ENCODE data around the gene MASP2.

MASP2 gene

GRCh38 chr1:10980841-10981727 lies 66.0 kb downstream of the MASP2 start:
- DNase-seq (ENCODE audit: low read depth), result peak; percentile 20
- Histone ChIP-seq H3K4me3 (ENCODE audit: low read length) (peak overlapping the region; percentile 76), H3K9ac (ENCODE audit: low read length) (peak overlapping the region; percentile 76), H3K9me3 (ENCODE audit: control insufficient read depth, low read length) (no peaks in the 10 kb centered on the region), H3K36me3 (ENCODE audit: control insufficient read depth, insufficient read depth, low read length, severe bottlenecking) (no peaks in the 10 kb centered on the region), H3K27me3 (replicated peaks; ENCODE audit: control insufficient read depth, insufficient read depth, low read length) (no peaks in the 10 kb centered on the region), H3K4me1 (ENCODE audit: control insufficient read depth, insufficient read depth, low read length) (peaks cover 27% of the 10 kb centered on the region)

- Histone ChIP-seq H3K9me3 (ENCODE audit: control insufficient read depth, low read length) (no peaks in the 10 kb centered on the region), H3K36me3 (ENCODE audit: control insufficient read depth, insufficient read depth, low read length, severe bottlenecking) (no peaks in the 10 kb centered on the region), H3K27me3 (replicated peaks; ENCODE audit: control insufficient read depth, insufficient read depth, low read length) (no peaks in the 10 kb centered on the region), H3K9ac (ENCODE audit: low read length) (peak overlapping the region; percentile 76), H3K4me3 (ENCODE audit: low read length) (peak overlapping the region; percentile 76), H3K4me1 (ENCODE audit: control insufficient read depth, insufficient read depth, low read length) (peaks cover 35% of the 10 kb centered on the region)
- DNase-seq (ENCODE audit: low read depth), result peak; percentile 91
These were observed 66.9 kb downstream of the MASP2 start for GRCh38 chr1:10980094-10980577.

- Histone ChIP-seq H3K27me3 (replicated peaks; ENCODE audit: control insufficient read depth, insufficient read depth, low read length) (no peaks in the 10 kb centered on the region), H3K36me3 (ENCODE audit: control insufficient read depth, insufficient read depth, low read length, severe bottlenecking) (no peaks in the 10 kb centered on the region), H3K4me3 (ENCODE audit: low read length) (peak overlapping the region; percentile 29), H3K9ac (ENCODE audit: low read length) (no peak overlapping the region), H3K4me1 (ENCODE audit: control insufficient read depth, insufficient read depth, low read length) (peaks cover 38% of the 10 kb centered on the region), H3K9me3 (ENCODE audit: control insufficient read depth, low read length) (no peaks in the 10 kb centered on the region)
- DNase-seq (ENCODE audit: low read depth), result peak; percentile 26
These were observed 67.5 kb downstream of the MASP2 start for GRCh38 chr1:10979483-10979920.

- Histone ChIP-seq H3K36me3 (ENCODE audit: control insufficient read depth, insufficient read depth, low read length, severe bottlenecking) (no peaks in the 10 kb centered on the region), H3K4me3 (ENCODE audit: low read length) (no peak overlapping the region), H3K4me1 (ENCODE audit: control insufficient read depth, insufficient read depth, low read length) (peaks cover 46% of the 10 kb centered on the region), H3K9ac (ENCODE audit: low read length) (no peak overlapping the region), H3K9me3 (ENCODE audit: control insufficient read depth, low read length) (no peaks in the 10 kb centered on the region), H3K27me3 (replicated peaks; ENCODE audit: control insufficient read depth, insufficient read depth, low read length) (no peaks in the 10 kb centered on the region)
- no peak for DNase-seq (ENCODE audit: low read depth)
These were observed 68.3 kb downstream of the MASP2 start for GRCh38 chr1:10978719-10979118.
